ENCODE results near the gene REEP6.

REEP6 gene

DNA sequence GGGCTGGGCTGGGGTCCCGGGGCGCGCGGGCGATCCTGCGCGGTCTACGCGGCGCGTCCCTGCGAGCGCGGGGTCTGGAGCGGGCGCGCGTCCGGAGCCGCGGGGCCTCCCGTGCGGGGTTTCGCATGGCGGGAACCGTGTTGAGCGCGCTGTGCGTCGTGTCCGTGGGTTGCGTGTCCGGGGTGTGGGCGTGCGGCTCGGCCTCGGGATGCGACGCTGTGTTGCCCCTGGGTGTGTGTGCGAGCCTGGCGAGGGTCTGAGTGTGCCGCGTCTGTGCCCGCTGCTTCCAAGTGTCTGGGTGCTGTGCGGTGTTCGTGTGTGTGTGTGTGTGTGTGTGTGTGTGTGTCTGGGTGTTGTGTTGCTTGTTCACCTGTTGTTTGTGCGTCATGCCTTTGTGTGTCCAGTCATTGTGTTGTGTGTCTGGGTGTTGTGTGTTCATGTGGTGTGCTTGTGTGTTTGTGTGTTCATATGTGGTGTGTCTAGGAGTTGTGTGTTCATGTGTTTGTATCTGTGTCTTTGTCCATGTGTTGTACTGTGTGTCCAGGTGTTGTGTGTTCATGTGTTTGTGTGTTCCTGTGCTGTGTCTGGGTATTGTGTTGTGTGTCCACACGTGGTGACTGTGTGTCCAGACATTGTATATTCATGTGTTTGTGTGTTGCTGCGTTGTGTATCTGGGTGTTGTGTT lies 33.4 kb downstream of the REEP6 start:
- H3K4me2 ChIP-seq (ENCODE audit: low read depth, low read length, poor library complexity, severe bottlenecking), result no peak overlapping the region
- no peaks in the 10 kb centered on the region for H3K27me3 ChIP-seq (ENCODE audit: low read length)
- H3F3A ChIP-seq (ENCODE audit: insufficient read depth), result no peaks in the 10 kb centered on the region
- H3K9me3 ChIP-seq (ENCODE audit: insufficient read depth, low read length), result no peaks in the 10 kb centered on the region
- TF ChIP-seq EZH2phosphoT487 (conservative IDR thresholded peaks at IDR 0.05; ENCODE audit: low read length), result no peak
- TF ChIP-seq, protein P1, sequence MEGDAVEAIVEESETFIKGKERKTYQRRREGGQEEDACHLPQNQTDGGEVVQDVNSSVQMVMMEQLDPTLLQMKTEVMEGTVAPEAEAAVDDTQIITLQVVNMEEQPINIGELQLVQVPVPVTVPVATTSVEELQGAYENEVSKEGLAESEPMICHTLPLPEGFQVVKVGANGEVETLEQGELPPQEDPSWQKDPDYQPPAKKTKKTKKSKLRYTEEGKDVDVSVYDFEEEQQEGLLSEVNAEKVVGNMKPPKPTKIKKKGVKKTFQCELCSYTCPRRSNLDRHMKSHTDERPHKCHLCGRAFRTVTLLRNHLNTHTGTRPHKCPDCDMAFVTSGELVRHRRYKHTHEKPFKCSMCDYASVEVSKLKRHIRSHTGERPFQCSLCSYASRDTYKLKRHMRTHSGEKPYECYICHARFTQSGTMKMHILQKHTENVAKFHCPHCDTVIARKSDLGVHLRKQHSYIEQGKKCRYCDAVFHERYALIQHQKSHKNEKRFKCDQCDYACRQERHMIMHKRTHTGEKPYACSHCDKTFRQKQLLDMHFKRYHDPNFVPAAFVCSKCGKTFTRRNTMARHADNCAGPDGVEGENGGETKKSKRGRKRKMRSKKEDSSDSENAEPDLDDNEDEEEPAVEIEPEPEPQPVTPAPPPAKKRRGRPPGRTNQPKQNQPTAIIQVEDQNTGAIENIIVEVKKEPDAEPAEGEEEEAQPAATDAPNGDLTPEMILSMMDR (IDR thresholded peaks at IDR 0.05; ENCODE audit: insufficient read depth, low read length, poor library complexity, severe bottlenecking), result no peak
- H3K4me3 ChIP-seq (ENCODE audit: insufficient read depth, low read length, poor library complexity, severe bottlenecking), result no peak overlapping the region
- H2AFZ ChIP-seq (ENCODE audit: low read depth, low read length, severe bottlenecking), result no peak overlapping the region
- no peaks in the 10 kb centered on the region for H3K9me2 ChIP-seq (replicated peaks; ENCODE audit: insufficient read depth, low read length)
- no peaks in the 10 kb centered on the region for H3K36me3 ChIP-seq (ENCODE audit: low read length)
- H3K9ac ChIP-seq (ENCODE audit: low read length), result no peak overlapping the region
- H3K27ac ChIP-seq (ENCODE audit: low read depth, low read length), result no peak overlapping the region
- H3K79me2 ChIP-seq (ENCODE audit: insufficient read depth, low read length), result no peaks in the 10 kb centered on the region
- no peaks in the 10 kb centered on the region for H4K20me1 ChIP-seq (ENCODE audit: low read depth, low read length)

DNA sequence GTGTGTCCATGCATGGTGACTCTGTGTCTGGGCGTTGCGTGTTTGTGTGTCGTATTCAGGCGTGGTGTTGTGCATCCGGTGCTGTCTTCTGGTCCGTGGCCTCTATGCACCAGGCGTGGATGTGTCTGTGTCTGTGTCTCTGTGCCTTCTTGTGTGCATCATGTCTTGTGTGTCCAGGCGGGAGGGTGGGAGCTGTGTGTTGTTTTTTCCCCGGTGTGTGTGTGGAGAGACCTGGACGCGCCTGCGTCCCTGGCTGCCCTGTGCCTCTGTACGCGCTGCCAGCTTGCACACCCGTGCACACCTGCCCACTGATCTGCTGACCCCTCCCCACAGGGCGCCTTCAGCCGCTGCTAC lies 34.0 kb downstream of the REEP6 start:
- Histone ChIP-seq H3K36me3 (ENCODE audit: low read length) (no peaks in the 10 kb centered on the region), H3K27ac (ENCODE audit: low read depth, low read length) (no peak overlapping the region), H3K27me3 (ENCODE audit: low read length) (no peaks in the 10 kb centered on the region), H3K9me3 (ENCODE audit: insufficient read depth, low read length) (no peaks in the 10 kb centered on the region), H2AFZ (ENCODE audit: low read depth, low read length, severe bottlenecking) (no peak overlapping the region), H3K9me2 (replicated peaks; ENCODE audit: insufficient read depth, low read length) (no peaks in the 10 kb centered on the region), H4K20me1 (ENCODE audit: low read depth, low read length) (no peaks in the 10 kb centered on the region), H3K9ac (ENCODE audit: low read length) (no peak overlapping the region), H3K4me2 (ENCODE audit: low read depth, low read length, poor library complexity, severe bottlenecking) (no peak overlapping the region), H3F3A (ENCODE audit: insufficient read depth) (no peaks in the 10 kb centered on the region), H3K4me3 (ENCODE audit: insufficient read depth, low read length, poor library complexity, severe bottlenecking) (no peak overlapping the region), H3K79me2 (ENCODE audit: insufficient read depth, low read length) (no peaks in the 10 kb centered on the region)
- TF ChIP-seq EZH2phosphoT487 (conservative IDR thresholded peaks at IDR 0.05; ENCODE audit: low read length), result no peak
- TF ChIP-seq, protein P1 (IDR thresholded peaks at IDR 0.05; ENCODE audit: insufficient read depth, low read length, poor library complexity, severe bottlenecking), result no peak

DNA sequence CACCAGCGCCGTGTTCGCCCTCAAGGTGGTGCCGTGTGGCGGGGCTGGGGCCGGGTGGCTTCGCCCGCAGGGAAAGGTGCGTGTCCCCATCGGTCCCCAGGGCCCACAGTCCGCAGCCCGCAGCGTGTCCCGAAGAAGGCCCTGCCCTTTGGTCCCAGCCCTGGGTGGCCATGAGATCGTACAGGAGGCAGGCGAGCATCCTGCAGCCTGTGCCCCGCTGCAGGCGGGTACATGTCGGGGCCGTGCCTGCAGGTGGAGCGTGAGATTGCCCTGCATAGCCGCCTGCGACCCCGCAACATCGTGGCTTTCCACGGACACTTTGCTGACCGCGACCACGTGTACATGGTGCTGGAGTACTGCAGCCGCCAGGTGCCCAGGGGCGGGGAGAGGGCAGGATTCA lies 34.4 kb downstream of the REEP6 start:
- H4K20me1 ChIP-seq (ENCODE audit: low read depth, low read length), result no peaks in the 10 kb centered on the region
- TF ChIP-seq, protein P1 (IDR thresholded peaks at IDR 0.05; ENCODE audit: insufficient read depth, low read length, poor library complexity, severe bottlenecking), result no peak
- TF ChIP-seq EZH2phosphoT487 (conservative IDR thresholded peaks at IDR 0.05; ENCODE audit: low read length), result no peak

More for the DNA sequence above, 34.4 kb downstream of the REEP6 start:
- Histone ChIP-seq H3K9ac (ENCODE audit: low read length) (no peak overlapping the region), H3K4me3 (ENCODE audit: insufficient read depth, low read length, poor library complexity, severe bottlenecking) (no peak overlapping the region), H3K27me3 (ENCODE audit: low read length) (no peaks in the 10 kb centered on the region), H2AFZ (ENCODE audit: low read depth, low read length, severe bottlenecking) (no peak overlapping the region), H3K27ac (ENCODE audit: low read depth, low read length) (no peak overlapping the region), H3K9me2 (replicated peaks; ENCODE audit: insufficient read depth, low read length) (no peaks in the 10 kb centered on the region), H3K36me3 (ENCODE audit: low read length) (no peaks in the 10 kb centered on the region), H3F3A (ENCODE audit: insufficient read depth) (no peaks in the 10 kb centered on the region), H3K9me3 (ENCODE audit: insufficient read depth, low read length) (no peaks in the 10 kb centered on the region), H3K79me2 (ENCODE audit: insufficient read depth, low read length) (no peaks in the 10 kb centered on the region), H3K4me2 (ENCODE audit: low read depth, low read length, poor library complexity, severe bottlenecking) (no peak overlapping the region)

Measured in SU-DHL-6 (cell line).